ENCODE results near the gene PBX4. TPM values are rescaled to one million over a fixed set of nuclear protein-coding genes. Genes with fewer than 3 reads are reported as not detected.

PBX4 gene
- total and polyA plus RNA-seq, 8 donors: 2.0 to 60.7 (median 4.9) TPM; not detected in 1

DNA sequence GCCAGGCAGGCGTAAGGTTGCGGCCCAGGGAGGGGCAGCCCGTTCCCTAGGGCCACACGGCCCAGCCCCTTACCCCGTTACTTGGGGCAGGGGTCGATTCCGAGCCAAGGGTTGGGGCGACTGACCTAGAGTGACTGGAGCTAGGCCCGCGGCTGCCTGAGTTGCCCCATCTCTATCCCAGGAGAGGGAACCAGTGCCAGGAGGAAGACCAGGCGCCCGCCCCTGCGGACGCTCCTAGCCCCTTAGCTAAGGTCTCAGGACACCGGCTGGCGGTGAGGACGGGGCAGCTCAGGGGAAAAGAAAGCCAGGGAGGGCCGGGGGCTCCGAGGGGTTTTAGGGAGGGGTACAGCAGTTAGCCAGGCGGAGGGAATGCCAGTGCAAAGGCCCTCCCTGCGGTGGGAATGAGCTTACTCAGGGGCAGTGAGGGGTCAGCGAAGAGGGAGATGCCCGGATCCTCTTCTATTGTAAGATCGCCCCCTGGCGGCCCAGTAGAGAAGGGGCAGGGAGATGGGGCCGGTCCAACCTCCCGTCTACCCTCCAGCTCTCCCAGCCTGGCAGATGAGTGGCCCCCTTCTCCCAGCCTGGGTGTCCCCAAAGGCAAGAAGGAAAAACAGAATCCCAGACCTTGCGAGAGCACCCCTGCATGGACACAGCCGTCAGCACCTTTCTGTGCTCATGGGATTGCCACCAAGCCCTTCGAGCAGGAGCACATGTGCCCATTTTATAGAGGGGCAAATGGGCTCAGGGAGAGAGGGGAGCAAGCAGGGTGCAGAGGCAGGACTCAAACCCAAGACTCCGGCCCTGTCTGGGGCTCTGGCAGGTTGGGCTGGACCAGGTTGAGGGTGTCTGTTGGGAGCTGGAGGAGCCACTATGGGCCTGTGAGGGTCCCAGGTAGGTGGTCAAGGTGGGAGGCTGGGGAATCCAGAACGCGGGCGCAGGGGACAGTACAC lies 64.1 kb downstream of the PBX4 start:
- WGBS, 5 donors: 66 to 70% (median 67%) methylated on average over 27 to 34 of the region's 34 CpGs
- Histone ChIP-seq H3K4me3 (no peak overlapping the region), H3K27me3 (peaks cover 0 to 20% (median 4%) of the 10 kb centered on the region in 3 donors), H3K36me3 (no peaks in the 10 kb centered on the region), H3K4me1 (peaks cover 0 to 7% (median 0%) of the 10 kb centered on the region in 4 donors), H3K27ac (no peak overlapping the region), H3K9me3 (no peaks in the 10 kb centered on the region)
- DNase-seq: peak; percentile 51 to 65
- intact Hi-C loops (cut with DNase I; ENCODE audit: low total_unique reads): no loop called here
- TF ChIP-seq EP300 (IDR thresholded peaks at IDR 0.05) (no peak), POLR2AphosphoS5 (IDR thresholded peaks at IDR 0.05) (no peak), CTCF (IDR thresholded peaks at IDR 0.05) (peak in 4 of 7 experiments; percentile 36 to 76 (median 58)), POLR2A (IDR thresholded peaks at IDR 0.05) (no peak)

DNA sequence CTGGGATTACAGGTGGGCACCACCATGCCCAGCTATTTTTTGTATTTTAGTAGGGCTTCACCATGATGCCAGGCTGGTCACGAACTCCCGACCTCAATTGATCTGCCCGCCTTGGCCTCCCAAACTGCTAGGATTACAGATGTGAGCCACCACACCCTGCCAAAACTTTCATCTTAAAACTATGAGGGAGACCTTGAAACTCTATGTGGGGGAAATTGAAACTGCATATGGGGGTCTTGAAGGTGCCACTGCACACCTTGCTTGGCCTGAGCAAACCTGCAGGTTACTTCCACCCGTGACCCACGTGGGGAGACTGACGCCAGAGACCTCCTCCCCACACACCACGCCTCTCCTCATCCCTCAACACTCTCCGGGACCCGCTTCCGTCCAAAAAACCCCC lies 64.8 kb downstream of the PBX4 start:
- peak in 1 of 2 donors; percentile 1 for DNase-seq
- intact Hi-C loops (cut with DNase I; ENCODE audit: low total_unique reads): no loop called here

DNA sequence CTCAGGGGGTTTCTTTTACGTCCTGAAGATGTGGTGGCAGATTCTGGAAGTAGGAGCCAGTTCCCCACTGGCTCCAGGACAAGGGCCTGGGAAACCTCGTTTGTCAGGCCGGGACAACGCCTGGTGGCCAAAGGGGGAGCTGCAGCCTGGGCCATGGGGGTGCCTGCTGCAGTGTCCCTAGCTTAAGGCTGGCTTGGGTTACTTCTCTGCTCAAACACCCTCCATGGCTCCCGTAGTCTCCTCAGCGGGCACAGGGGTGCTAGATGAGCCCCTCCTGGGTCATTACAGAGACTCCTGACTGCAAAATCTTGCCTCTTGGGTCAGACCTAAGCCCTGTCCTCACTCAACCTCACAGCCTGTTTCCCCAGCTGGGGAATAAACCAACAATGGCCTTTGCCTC lies 65.7 kb downstream of the PBX4 start:
- Histone ChIP-seq H3K36me3 (no peaks in the 10 kb centered on the region), H3K9me3 (no peaks in the 10 kb centered on the region), H3K27ac (no peak overlapping the region), H3K4me1 (peaks cover 0 to 7% (median 0%) of the 10 kb centered on the region in 4 donors), H3K27me3 (peaks cover 0 to 36% (median 12%) of the 10 kb centered on the region in 3 donors), H3K4me3 (no peak overlapping the region)
- WGBS, 5 donors: 39 to 52% (median 45%) methylated on average over 3 to 6 of the region's 6 CpGs
- intact Hi-C loops (cut with DNase I; ENCODE audit: low total_unique reads): no loop called here
- TF ChIP-seq POLR2AphosphoS5 (IDR thresholded peaks at IDR 0.05): no peak
- TF ChIP-seq CTCF (IDR thresholded peaks at IDR 0.05): peak in 5 of 7 experiments; percentile 9 to 72 (median 54)
- peak; percentile 52 to 62 for DNase-seq

More for the DNA sequence above, 64.8 kb downstream of the PBX4 start:
- Histone ChIP-seq H3K27me3 (peaks cover 0 to 27% (median 4%) of the 10 kb centered on the region in 3 donors), H3K4me3 (no peak overlapping the region), H3K4me1 (peaks cover 0 to 7% (median 0%) of the 10 kb centered on the region in 4 donors), H3K27ac (no peak overlapping the region), H3K9me3 (no peaks in the 10 kb centered on the region), H3K36me3 (no peaks in the 10 kb centered on the region)
- no peak for TF ChIP-seq POLR2AphosphoS5 (IDR thresholded peaks at IDR 0.05)
- no peak for TF ChIP-seq EP300 (IDR thresholded peaks at IDR 0.05)
- no peak for TF ChIP-seq CTCF (IDR thresholded peaks at IDR 0.05)
- TF ChIP-seq POLR2A (IDR thresholded peaks at IDR 0.05): no peak
- whole genome bisulfite sequencing, 5 donors: 85 to 92% (median 87%) methylated on average over 3 to 10 of the region's 10 CpGs

DNA sequence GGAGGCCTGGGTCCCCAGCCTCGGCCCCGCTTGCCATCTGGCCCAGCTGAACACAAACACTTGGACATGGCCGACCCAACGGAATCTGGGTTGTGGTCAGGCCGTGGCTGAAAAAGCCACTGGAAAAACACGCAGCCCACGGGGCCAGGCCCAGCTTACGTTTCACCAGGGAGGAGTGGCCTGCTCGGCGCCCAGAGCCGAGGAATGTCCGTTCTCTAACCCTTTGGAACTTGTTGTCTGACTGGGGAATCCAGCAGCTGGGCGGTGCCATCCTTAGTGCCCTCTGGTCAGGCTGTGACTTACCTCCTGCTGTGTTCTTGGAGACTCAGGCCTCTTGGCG lies 66.7 kb downstream of the PBX4 start:
- no peak overlapping the region for H3K4me3 ChIP-seq
- TF ChIP-seq CTCF (IDR thresholded peaks at IDR 0.05) (no peak), POLR2A (IDR thresholded peaks at IDR 0.05) (no peak), EP300 (IDR thresholded peaks at IDR 0.05) (no peak), POLR2AphosphoS5 (IDR thresholded peaks at IDR 0.05) (no peak)
- H3K9me3 ChIP-seq: no peaks in the 10 kb centered on the region
- DNase-seq: peak in 1 of 2 donors; percentile 6
- H3K27ac ChIP-seq: no peak overlapping the region
- H3K36me3 ChIP-seq: no peaks in the 10 kb centered on the region
- peaks cover 0 to 9% (median 1%) of the 10 kb centered on the region in 4 donors for H3K4me1 ChIP-seq
- 74 to 83% (median 76%) methylated on average over 8 to 14 of the region's 14 CpGs for WGBS, 5 donors
- H3K27me3 ChIP-seq: peaks cover 0 to 45% (median 13%) of the 10 kb centered on the region in 3 donors
- intact Hi-C loops (cut with DNase I; ENCODE audit: low total_unique reads): no loop called here

Measured in stomach (tissue), 9 donors.